ENCODE measurements around the gene PLXNC1. TPM values are rescaled to one million over a fixed set of nuclear protein-coding genes. Genes with fewer than 3 reads are reported as not detected.

The PLXNC1 gene
- total and polyA plus RNA-seq, 2 of the 8 experiments (the other 6 are each of a cell fraction or from before 2014, with no cell fraction given), result 0.83 to 2.0 TPM

DNA sequence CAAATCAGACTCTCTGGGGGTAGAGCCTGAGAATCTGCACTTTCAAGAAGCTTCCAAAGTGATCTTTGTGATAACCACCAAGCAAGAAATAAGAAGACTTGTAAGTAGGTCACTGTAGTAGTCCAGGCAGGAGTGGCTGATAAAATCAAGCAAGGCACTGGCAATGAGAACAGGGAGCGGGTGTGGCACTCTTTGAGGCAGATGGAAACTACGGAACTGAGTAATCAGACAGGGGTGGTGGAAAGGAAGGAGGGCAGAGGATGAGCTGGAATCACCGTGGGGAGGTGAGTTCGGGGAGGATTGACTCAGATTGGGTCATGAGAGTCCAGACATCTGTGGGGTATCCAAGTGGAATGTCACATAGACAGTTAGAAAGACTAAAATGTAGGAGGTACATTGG lies 44.4 kb upstream of the PLXNC1 start:
- no peak overlapping the region for H2BK15ac ChIP-seq (ENCODE audit: low read length)
- FAIRE-seq (no peak), DNase-seq (ENCODE audit: low read depth in 1 of 2, low spot score in 2 of 2) (no peak)
- H3K4me3 ChIP-seq (ENCODE audit: extremely low read depth in 1 of 4, insufficient read depth in 2 of 4, low read depth in 3 of 4, low read length in 4 of 4), result no peak overlapping the region
- no peaks in the 10 kb centered on the region for H4K20me1 ChIP-seq (replicated peaks in 1 of 2; ENCODE audit: control insufficient read depth in 1 of 2, insufficient read depth in 2 of 2, low read length in 2 of 2)
- H4K5ac ChIP-seq (ENCODE audit: insufficient read length, low read depth, low read length), result no peak overlapping the region
- POLR2A ChIA-PET (ENCODE audit: partially characterized antibody), result no interaction called here
- H3K18ac ChIP-seq (ENCODE audit: extremely low read depth, low read length), result no peak overlapping the region
- H2BK20ac ChIP-seq (ENCODE audit: low read length), result no peak overlapping the region
- H3K4ac ChIP-seq (replicated peaks; ENCODE audit: insufficient read length, low read depth, low read length), result no peak overlapping the region
- no peak overlapping the region for H2AK5ac ChIP-seq (ENCODE audit: low read depth, low read length)
- H3K79me1 ChIP-seq (ENCODE audit: low read depth, low read length), result no peaks in the 10 kb centered on the region
- H2BK5ac ChIP-seq (ENCODE audit: low read depth, low read length), result no peak overlapping the region
- H3K56ac ChIP-seq (replicated peaks; ENCODE audit: insufficient read length, low read depth, low read length), result no peak overlapping the region
- peaks cover 0 to 12% (median 8%) of the 10 kb centered on the region in 4 experiments; a peak in 5 of 7 replicates for H3K27me3 ChIP-seq (replicated peaks in 1 of 4; ENCODE audit: control insufficient read depth in 3 of 4, extremely low read depth in 1 of 4, insufficient read depth in 3 of 4, low read length in 3 of 4)
- peaks cover 6% of the 10 kb centered on the region; the same call in 1 of the 2 replicates for H3K23me2 ChIP-seq (ENCODE audit: low read depth, low read length)
- no peak overlapping the region for H2BK12ac ChIP-seq (ENCODE audit: low read depth, low read length)
- no peak overlapping the region for H4K91ac ChIP-seq (replicated peaks; ENCODE audit: insufficient read length, low read length)
- no peak overlapping the region for H3K14ac ChIP-seq (ENCODE audit: insufficient read length)
- H3K36me3 ChIP-seq (ENCODE audit: control insufficient read depth in 2 of 4, insufficient read depth in 4 of 4, low read length in 3 of 4), result no peaks in the 10 kb centered on the region
- H4K8ac ChIP-seq (ENCODE audit: extremely low read depth, insufficient read depth, low read length), result no peak overlapping the region
- H2AFZ ChIP-seq (ENCODE audit: low read length), result no peak overlapping the region
- peaks cover 0 to 4% (median 1%) of the 10 kb centered on the region in 4 experiments; a peak in 4 of 7 replicates for H3K4me1 ChIP-seq (replicated peaks in 1 of 4; ENCODE audit: control insufficient read depth in 3 of 4, insufficient read depth in 4 of 4, low read length in 3 of 4)
- no peak overlapping the region for H3K23ac ChIP-seq (ENCODE audit: insufficient read length)
- no peak overlapping the region for H3K27ac ChIP-seq (ENCODE audit: low read depth, low read length)
- H3K9me3 ChIP-seq (ENCODE audit: insufficient read depth in 2 of 2, low read depth in 1 of 2, low read length in 1 of 2), result no peaks in the 10 kb centered on the region
- CTCF ChIA-PET (ENCODE audit: partially characterized antibody), result interaction anchor here (0.6 to 8.3 kb wide), 13 partner anchors 8 to 599 kb away, joined by 3 to 152 read pairs (median 48); no protein-coding TSS in a partner anchor
- no peak overlapping the region for H3K4me2 ChIP-seq (ENCODE audit: insufficient read depth in 1 of 2, low read depth in 2 of 2, low read length in 2 of 2)
- H2BK120ac ChIP-seq (replicated peaks; ENCODE audit: low read depth, low read length), result no peak overlapping the region
- no peaks in the 10 kb centered on the region for H3K79me2 ChIP-seq (ENCODE audit: control insufficient read depth in 1 of 2, insufficient read depth in 2 of 2, low read length in 2 of 2)
- TF ChIP-seq CEBPB (IDR thresholded peaks at IDR 0.05; ENCODE audit: low read depth, low read length) (no peak), RAD21 (IDR thresholded peaks at IDR 0.05 in 1 of 2, conservative IDR thresholded peaks at IDR 0.05 in 1 of 2; ENCODE audit: low read depth in 2 of 2, low read length in 2 of 2) (no peak), TCF12 (IDR thresholded peaks at IDR 0.05; ENCODE audit: low read depth, low read length) (no peak), KDM5A (IDR thresholded peaks at IDR 0.05; ENCODE audit: low read length) (no peak)
- TF ChIP-seq, protein P1, sequence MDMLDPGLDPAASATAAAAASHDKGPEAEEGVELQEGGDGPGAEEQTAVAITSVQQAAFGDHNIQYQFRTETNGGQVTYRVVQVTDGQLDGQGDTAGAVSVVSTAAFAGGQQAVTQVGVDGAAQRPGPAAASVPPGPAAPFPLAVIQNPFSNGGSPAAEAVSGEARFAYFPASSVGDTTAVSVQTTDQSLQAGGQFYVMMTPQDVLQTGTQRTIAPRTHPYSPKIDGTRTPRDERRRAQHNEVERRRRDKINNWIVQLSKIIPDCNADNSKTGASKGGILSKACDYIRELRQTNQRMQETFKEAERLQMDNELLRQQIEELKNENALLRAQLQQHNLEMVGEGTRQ (IDR thresholded peaks at IDR 0.05; ENCODE audit: low read length), result no peak
- WGBS, 2 experiments (ENCODE audit: extremely low coverage in 1 of 2, insufficient coverage in 1 of 2, insufficient read length in 1 of 2, insufficient replicate concordance in 2 of 2, low coverage in 1 of 2, low lambda C conversion rate in 2 of 2, missing lambda C conversion rate in 1 of 2), result 87% methylated on average over 4 of the region's 4 CpGs; no CpG with 5 or more reads in 1 of the 2 experiments
- no peak overlapping the region for H3K9ac ChIP-seq (replicated peaks in 1 of 4; ENCODE audit: extremely low read depth in 1 of 4, low read depth in 3 of 4, low read length in 3 of 4)
